ENCODE results near the gene THOC3. TPM values are rescaled to one million over a fixed set of nuclear protein-coding genes. Genes with fewer than 3 reads are reported as not detected.
"Not testable (repeated sequence)": the region's sequence is repeated elsewhere in the genome, so short reads cannot be mapped to it uniquely, and the experiment has no call there.

The THOC3 gene
- total RNA-seq, 1 experiment from 2014 or later, result 70.8 TPM

DNA sequence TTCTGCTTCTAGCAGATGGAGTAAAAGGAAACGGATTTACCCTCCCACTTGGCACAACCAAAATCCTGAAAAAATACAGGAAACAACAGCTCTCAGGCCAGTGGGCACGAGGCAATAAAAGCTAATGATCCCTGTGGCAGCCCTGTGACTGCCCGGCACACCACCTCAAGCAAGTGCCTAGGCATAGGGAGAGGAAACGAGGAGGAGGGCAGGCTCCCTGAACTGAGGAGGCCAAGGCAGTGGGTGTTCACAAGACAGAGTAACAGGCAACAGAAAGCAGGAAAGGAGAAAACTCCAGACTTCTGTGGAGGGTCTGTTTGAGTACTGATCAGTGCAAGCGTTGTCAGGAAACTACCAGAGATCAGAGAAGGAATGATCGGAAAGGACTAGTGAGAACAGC lies 29.9 kb upstream of the THOC3 start:
- H3K9me3 ChIP-seq (ENCODE audit: control insufficient read depth, insufficient read depth, low read depth, low read length); CTCF ChIA-PET; H3K27ac ChIP-seq (ENCODE audit: low read length); ATAC-seq; H3K4me1 ChIP-seq (ENCODE audit: control insufficient read depth, insufficient read depth, low read length); BruUV-seq (replicated peaks); in situ Hi-C loops (cut with HindIII; ENCODE audit: low pct_unique_long_range_greater_than_20kb, low sequenced_read_pairs); DNase-seq (ENCODE audit: low read depth, low spot score); H3K36me3 ChIP-seq (ENCODE audit: control insufficient read depth, insufficient read depth, low read length); H3K4me3 ChIP-seq (ENCODE audit: low read depth in 2 of 2, low read length in 2 of 2); POLR2A ChIA-PET; intact Hi-C loops (cut with micrococcal nuclease; ENCODE audit: unreplicated experiment); H3K27me3 ChIP-seq (ENCODE audit: control insufficient read depth, insufficient read depth, low read length): not testable (repeated sequence)

DNA sequence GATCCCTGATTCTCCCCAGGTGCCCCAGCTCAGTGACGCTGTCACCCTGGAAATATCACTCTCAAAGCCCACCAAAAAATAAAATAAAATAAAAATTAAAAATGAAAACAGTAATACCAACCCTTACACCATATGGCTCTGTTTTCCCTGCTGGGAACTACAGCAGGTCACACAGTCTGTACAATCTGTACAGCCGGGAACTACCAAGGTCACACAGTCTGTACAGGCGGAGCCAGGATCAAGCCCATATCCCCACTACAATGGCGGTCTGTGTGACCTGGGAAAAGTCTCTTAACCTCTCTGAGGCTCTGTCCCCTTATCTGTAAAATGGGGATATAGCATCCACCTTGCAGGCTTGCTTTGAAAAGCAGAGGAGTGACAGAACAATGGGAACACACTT lies 29.4 kb upstream of the THOC3 start:
- POLR2A ChIA-PET; DNase-seq (ENCODE audit: low read depth, low spot score); in situ Hi-C loops (cut with HindIII; ENCODE audit: low pct_unique_long_range_greater_than_20kb, low sequenced_read_pairs); intact Hi-C loops (cut with micrococcal nuclease; ENCODE audit: unreplicated experiment); H3K36me3 ChIP-seq (ENCODE audit: control insufficient read depth, insufficient read depth, low read length); H3K27ac ChIP-seq (ENCODE audit: low read length); H3K4me1 ChIP-seq (ENCODE audit: control insufficient read depth, insufficient read depth, low read length); ATAC-seq; CTCF ChIA-PET; BruUV-seq (replicated peaks); H3K9me3 ChIP-seq (ENCODE audit: control insufficient read depth, insufficient read depth, low read depth, low read length); H3K27me3 ChIP-seq (ENCODE audit: control insufficient read depth, insufficient read depth, low read length); H3K4me3 ChIP-seq (ENCODE audit: low read depth in 2 of 2, low read length in 2 of 2): not testable (repeated sequence)

DNA sequence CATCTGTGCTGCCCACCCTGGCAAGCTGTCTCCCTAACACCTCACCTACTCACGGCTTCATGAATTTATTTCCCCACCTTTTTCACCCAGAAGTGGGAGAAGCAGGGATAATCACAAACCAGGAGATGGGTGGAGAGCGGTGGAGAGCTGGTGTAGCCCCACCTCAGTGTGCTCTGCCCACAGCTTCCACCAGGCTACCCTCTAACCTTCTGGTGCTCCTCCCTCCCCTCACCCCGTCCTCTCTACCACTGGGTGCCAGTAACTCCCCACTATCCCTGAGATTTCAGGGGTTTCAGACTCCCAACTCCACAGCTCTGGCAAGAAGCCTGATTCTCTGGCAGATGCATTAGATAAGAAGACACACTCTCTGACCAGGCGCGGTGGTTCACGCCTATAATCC lies 28.7 kb upstream of the THOC3 start:
- ATAC-seq; H3K36me3 ChIP-seq (ENCODE audit: control insufficient read depth, insufficient read depth, low read length); BruUV-seq (replicated peaks); H3K9me3 ChIP-seq (ENCODE audit: control insufficient read depth, insufficient read depth, low read depth, low read length); H3K27me3 ChIP-seq (ENCODE audit: control insufficient read depth, insufficient read depth, low read length); intact Hi-C loops (cut with micrococcal nuclease; ENCODE audit: unreplicated experiment); in situ Hi-C loops (cut with HindIII; ENCODE audit: low pct_unique_long_range_greater_than_20kb, low sequenced_read_pairs); H3K4me3 ChIP-seq (ENCODE audit: low read depth in 2 of 2, low read length in 2 of 2); H3K27ac ChIP-seq (ENCODE audit: low read length); POLR2A ChIA-PET; H3K4me1 ChIP-seq (ENCODE audit: control insufficient read depth, insufficient read depth, low read length); CTCF ChIA-PET; DNase-seq (ENCODE audit: low read depth, low spot score): not testable (repeated sequence)

DNA sequence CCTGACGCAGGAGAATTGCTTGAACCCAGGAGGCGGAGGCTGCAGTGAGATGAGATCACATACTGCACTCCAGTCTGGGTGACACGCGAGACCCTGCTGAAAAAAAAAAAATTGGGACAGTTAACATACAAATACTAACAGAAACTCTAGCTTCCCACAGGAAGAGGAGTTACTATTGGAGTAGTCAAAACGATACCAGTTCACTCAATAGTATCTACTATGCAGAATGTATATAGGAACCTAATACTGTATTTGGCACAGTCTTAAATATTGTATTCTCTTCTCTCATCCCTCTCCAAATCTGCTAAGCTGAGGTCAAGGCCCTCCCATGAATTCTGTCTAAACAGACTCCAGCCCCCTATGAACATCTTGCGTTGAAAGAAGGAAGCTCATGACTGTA lies 27.4 kb upstream of the THOC3 start:
- BruUV-seq (replicated peaks); H3K27ac ChIP-seq (ENCODE audit: low read length); H3K4me1 ChIP-seq (ENCODE audit: control insufficient read depth, insufficient read depth, low read length); DNase-seq (ENCODE audit: low read depth, low spot score); H3K27me3 ChIP-seq (ENCODE audit: control insufficient read depth, insufficient read depth, low read length); ATAC-seq; in situ Hi-C loops (cut with HindIII; ENCODE audit: low pct_unique_long_range_greater_than_20kb, low sequenced_read_pairs); H3K9me3 ChIP-seq (ENCODE audit: control insufficient read depth, insufficient read depth, low read depth, low read length); CTCF ChIA-PET; H3K4me3 ChIP-seq (ENCODE audit: low read depth in 2 of 2, low read length in 2 of 2); intact Hi-C loops (cut with micrococcal nuclease; ENCODE audit: unreplicated experiment); POLR2A ChIA-PET; H3K36me3 ChIP-seq (ENCODE audit: control insufficient read depth, insufficient read depth, low read length): not testable (repeated sequence)

DNA sequence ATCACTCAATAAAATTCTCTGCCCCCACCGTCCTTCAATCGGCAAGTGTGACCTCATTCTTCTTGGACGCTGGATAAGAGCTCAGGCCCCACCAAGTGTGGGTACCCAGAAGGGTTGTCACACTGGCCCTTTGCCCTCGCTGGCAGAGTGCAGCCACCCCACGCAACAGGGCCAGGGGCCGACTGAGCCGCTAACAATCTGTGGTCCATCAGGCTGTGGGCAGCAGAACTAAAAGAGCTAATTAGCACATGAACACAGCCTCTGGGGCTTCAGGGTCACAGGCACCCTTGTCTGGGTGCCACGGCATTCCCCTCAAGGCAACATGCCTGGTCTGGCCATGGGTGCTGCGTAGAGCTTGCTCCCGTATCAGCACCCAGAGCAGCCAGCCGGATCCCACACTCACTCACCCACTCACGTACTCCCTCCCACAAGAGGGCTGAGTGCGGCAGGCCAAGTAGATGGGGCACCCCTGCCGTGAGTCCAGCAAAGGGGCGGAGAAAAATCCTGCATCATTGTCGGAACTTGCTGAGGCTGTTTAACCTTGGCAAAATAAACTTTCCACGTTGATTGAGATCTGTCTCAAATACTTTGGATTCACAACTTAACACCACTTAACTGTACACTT lies 11.4 kb upstream of the THOC3 start:
- DNase-seq (ENCODE audit: low read depth, low spot score); H3K27me3 ChIP-seq (ENCODE audit: control insufficient read depth, insufficient read depth, low read length); intact Hi-C loops (cut with micrococcal nuclease; ENCODE audit: unreplicated experiment); POLR2A ChIA-PET; H3K9me3 ChIP-seq (ENCODE audit: control insufficient read depth, insufficient read depth, low read depth, low read length); H3K36me3 ChIP-seq (ENCODE audit: control insufficient read depth, insufficient read depth, low read length); ATAC-seq; CTCF ChIA-PET; H3K4me3 ChIP-seq (ENCODE audit: low read depth in 2 of 2, low read length in 2 of 2); BruUV-seq (replicated peaks); H3K27ac ChIP-seq (ENCODE audit: low read length); in situ Hi-C loops (cut with HindIII; ENCODE audit: low pct_unique_long_range_greater_than_20kb, low sequenced_read_pairs); H3K4me1 ChIP-seq (ENCODE audit: control insufficient read depth, insufficient read depth, low read length): not testable (repeated sequence)

- POLR2A ChIA-PET; DNase-seq (ENCODE audit: low read depth, low spot score); H3K4me1 ChIP-seq (ENCODE audit: control insufficient read depth, insufficient read depth, low read length); intact Hi-C loops (cut with micrococcal nuclease; ENCODE audit: unreplicated experiment); in situ Hi-C loops (cut with HindIII; ENCODE audit: low pct_unique_long_range_greater_than_20kb, low sequenced_read_pairs); H3K36me3 ChIP-seq (ENCODE audit: control insufficient read depth, insufficient read depth, low read length); BruUV-seq (replicated peaks); H3K27ac ChIP-seq (ENCODE audit: low read length); CTCF ChIA-PET; H3K27me3 ChIP-seq (ENCODE audit: control insufficient read depth, insufficient read depth, low read length); H3K9me3 ChIP-seq (ENCODE audit: control insufficient read depth, insufficient read depth, low read depth, low read length): not testable (repeated sequence)
- ATAC-seq, result peak; percentile 77
- peak overlapping the region; percentile 49 to 61 for H3K4me3 ChIP-seq (ENCODE audit: low read depth in 2 of 2, low read length in 2 of 2)
Measured at GRCh38 chr5:175968381-175968780, 266 bp upstream of the THOC3 start.

DNA sequence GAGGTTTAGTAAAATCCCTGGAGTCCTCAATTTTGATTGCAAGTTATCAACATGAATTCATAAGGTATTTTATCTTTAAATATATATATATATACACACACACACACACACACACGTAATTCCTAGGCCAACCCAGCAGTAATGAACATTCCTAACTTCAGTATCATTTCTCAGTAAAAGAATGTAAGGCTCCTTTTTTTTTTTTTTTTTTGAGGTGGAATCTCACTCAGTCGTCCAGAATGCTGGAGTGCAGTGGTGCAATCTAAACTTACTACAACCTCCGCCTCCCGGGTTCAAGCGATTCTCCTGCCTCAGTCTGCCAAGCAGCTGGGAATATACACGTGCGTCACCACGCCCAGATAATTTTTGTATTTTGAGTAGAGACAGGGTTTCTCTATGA lies 5.8 kb downstream of the THOC3 start:
- H3K27ac ChIP-seq (ENCODE audit: low read length); POLR2A ChIA-PET; DNase-seq (ENCODE audit: low read depth, low spot score); H3K4me1 ChIP-seq (ENCODE audit: control insufficient read depth, insufficient read depth, low read length); H3K4me3 ChIP-seq (ENCODE audit: low read depth in 2 of 2, low read length in 2 of 2); BruUV-seq (replicated peaks); in situ Hi-C loops (cut with HindIII; ENCODE audit: low pct_unique_long_range_greater_than_20kb, low sequenced_read_pairs); H3K27me3 ChIP-seq (ENCODE audit: control insufficient read depth, insufficient read depth, low read length); CTCF ChIA-PET; H3K9me3 ChIP-seq (ENCODE audit: control insufficient read depth, insufficient read depth, low read depth, low read length); ATAC-seq; intact Hi-C loops (cut with micrococcal nuclease; ENCODE audit: unreplicated experiment); H3K36me3 ChIP-seq (ENCODE audit: control insufficient read depth, insufficient read depth, low read length): not testable (repeated sequence)

- POLR2A ChIA-PET; H3K4me1 ChIP-seq (ENCODE audit: control insufficient read depth, insufficient read depth, low read length); H3K4me3 ChIP-seq (ENCODE audit: low read depth in 2 of 2, low read length in 2 of 2); H3K27me3 ChIP-seq (ENCODE audit: control insufficient read depth, insufficient read depth, low read length); BruUV-seq (replicated peaks); DNase-seq (ENCODE audit: low read depth, low spot score); in situ Hi-C loops (cut with HindIII; ENCODE audit: low pct_unique_long_range_greater_than_20kb, low sequenced_read_pairs); H3K36me3 ChIP-seq (ENCODE audit: control insufficient read depth, insufficient read depth, low read length); CTCF ChIA-PET; intact Hi-C loops (cut with micrococcal nuclease; ENCODE audit: unreplicated experiment); H3K9me3 ChIP-seq (ENCODE audit: control insufficient read depth, insufficient read depth, low read depth, low read length); H3K27ac ChIP-seq (ENCODE audit: low read length); ATAC-seq: not testable (repeated sequence)
Measured at GRCh38 chr5:175960228-175960627, 7.9 kb downstream of the THOC3 start.

Measured in Panc1 (cell line).